Measurements from ENCODE around the gene ADAMTS17. TPM values are rescaled to one million over a fixed set of nuclear protein-coding genes. Genes with fewer than 3 reads are reported as not detected.

ADAMTS17 gene
- total RNA-seq, 1 experiment from 2014 or later: 4.2 TPM

GRCh38 chr15:100032358-100033085 lies 309.3 kb downstream of the ADAMTS17 start:
- CTCF ChIA-PET: no interaction called here

GRCh38 chr15:100031665-100032357 lies 310.0 kb downstream of the ADAMTS17 start:
- no TSS peak for BruUV-seq (replicated peaks)
- no peaks in the 10 kb centered on the region for H3K9me2 ChIP-seq (ENCODE audit: insufficient read depth)
- H3K9ac ChIP-seq (ENCODE audit: low read length): no peak overlapping the region
- H2AFZ ChIP-seq (ENCODE audit: low read depth, low read length, poor library complexity, severe bottlenecking): no peak overlapping the region
- ChIA-PET CTCF (no interaction called here), POLR2A (no interaction called here), RAD21 (ENCODE audit: low non-redundant PET in 1 of 2, low total read pairs in 2 of 2, uncharacterized antibody in 2 of 2, unreplicated experiment in 2 of 2) (no interaction called here)
- intact Hi-C loops (cut with micrococcal nuclease): no loop called here
- no peak overlapping the region for H3K4me2 ChIP-seq (ENCODE audit: low read length)
- no peak overlapping the region for H3K4me3 ChIP-seq (replicated peaks in 1 of 2; ENCODE audit: low read depth in 1 of 2, low read length in 2 of 2)
- no peaks in the 10 kb centered on the region for H4K20me1 ChIP-seq (ENCODE audit: insufficient read depth)
- H3K27me3 ChIP-seq (ENCODE audit: insufficient read depth, low read length): no peaks in the 10 kb centered on the region
- no peak for ATAC-seq
- H3K36me3 ChIP-seq (ENCODE audit: control insufficient read depth in 1 of 2, insufficient read depth in 2 of 2, low read length in 2 of 2): no peaks in the 10 kb centered on the region
- H3K4me1 ChIP-seq (ENCODE audit: control insufficient read depth in 1 of 2, insufficient read depth in 2 of 2, low read length in 2 of 2): no peaks in the 10 kb centered on the region; a peak in 1 of 4 replicates
- H3K9me3 ChIP-seq (ENCODE audit: control insufficient read depth in 1 of 2, insufficient read depth in 1 of 2, low read depth in 1 of 2, low read length in 2 of 2): peaks cover 3 to 12% of the 10 kb centered on the region in 2 experiments; a peak in 2 of 4 replicates
- H3K79me2 ChIP-seq (ENCODE audit: insufficient read depth, low read length): no peaks in the 10 kb centered on the region
- H3K27ac ChIP-seq (ENCODE audit: low read depth, low read length): no peak overlapping the region
- DNase-seq (ENCODE audit: low read depth, low spot score): no peak
- TF ChIP-seq RAD21 (IDR thresholded peaks at IDR 0.05; ENCODE audit: low read depth) (no peak), POLR2A (IDR thresholded peaks at IDR 0.05; ENCODE audit: borderline replicate concordance, extremely low read depth, insufficient read depth, insufficient read length) (no peak), POLR2AphosphoS5 (IDR thresholded peaks at IDR 0.05; ENCODE audit: low read depth, low read length) (no peak), CBX3 (IDR thresholded peaks at IDR 0.05; ENCODE audit: low read depth) (no peak), EZH2phosphoT487 (IDR thresholded peaks at IDR 0.05; ENCODE audit: borderline replicate concordance) (no peak), MAX (IDR thresholded peaks at IDR 0.05) (no peak)

More at GRCh38 chr15:100032358-100033085, 309.3 kb downstream of the ADAMTS17 start:
- ChIA-PET RAD21 (ENCODE audit: low non-redundant PET in 1 of 2, low total read pairs in 2 of 2, uncharacterized antibody in 2 of 2, unreplicated experiment in 2 of 2) (no interaction called here), POLR2A (no interaction called here)
- Histone ChIP-seq H3K4me1 (ENCODE audit: control insufficient read depth in 1 of 2, insufficient read depth in 2 of 2, low read length in 2 of 2) (no peaks in the 10 kb centered on the region; a peak in 1 of 4 replicates), H3K27me3 (ENCODE audit: insufficient read depth, low read length) (no peaks in the 10 kb centered on the region), H3K27ac (ENCODE audit: low read depth, low read length) (no peak overlapping the region), H3K4me2 (ENCODE audit: low read length) (no peak overlapping the region), H3K9ac (ENCODE audit: low read length) (no peak overlapping the region), H2AFZ (ENCODE audit: low read depth, low read length, poor library complexity, severe bottlenecking) (no peak overlapping the region), H4K20me1 (ENCODE audit: insufficient read depth) (no peaks in the 10 kb centered on the region), H3K4me3 (replicated peaks in 1 of 2; ENCODE audit: low read depth in 1 of 2, low read length in 2 of 2) (no peak overlapping the region), H3K9me3 (ENCODE audit: control insufficient read depth in 1 of 2, insufficient read depth in 1 of 2, low read depth in 1 of 2, low read length in 2 of 2) (peaks cover 3 to 8% of the 10 kb centered on the region in 2 experiments; a peak in 2 of 4 replicates), H3K9me2 (ENCODE audit: insufficient read depth) (no peaks in the 10 kb centered on the region), H3K36me3 (ENCODE audit: control insufficient read depth in 1 of 2, insufficient read depth in 2 of 2, low read length in 2 of 2) (no peaks in the 10 kb centered on the region), H3K79me2 (ENCODE audit: insufficient read depth, low read length) (no peaks in the 10 kb centered on the region)
- intact Hi-C loops (cut with micrococcal nuclease): no loop called here
- DNase-seq (ENCODE audit: low read depth, low spot score) (no peak), ATAC-seq (no peak)
- no peak for TF ChIP-seq ATF3 (IDR thresholded peaks at IDR 0.05)
- no TSS peak for BruUV-seq (replicated peaks)

All from HCT116 (cell line).